Fibroblast of skin of left biceps (primary cell): ENCODE measurements around the gene GTF3C1.
"Not testable (repeated sequence)": the region's sequence is repeated elsewhere in the genome, so short reads cannot be mapped to it uniquely, and the experiment has no call there.

Experiments used
- DNase-seq, 2 experiments: peaks; one replicate each; pipeline ENCODE4 v3.0.0-alpha.2; 2013; ENCODE audit warnings: low read depth in 2 of 2

Gene GTF3C1, protein sequence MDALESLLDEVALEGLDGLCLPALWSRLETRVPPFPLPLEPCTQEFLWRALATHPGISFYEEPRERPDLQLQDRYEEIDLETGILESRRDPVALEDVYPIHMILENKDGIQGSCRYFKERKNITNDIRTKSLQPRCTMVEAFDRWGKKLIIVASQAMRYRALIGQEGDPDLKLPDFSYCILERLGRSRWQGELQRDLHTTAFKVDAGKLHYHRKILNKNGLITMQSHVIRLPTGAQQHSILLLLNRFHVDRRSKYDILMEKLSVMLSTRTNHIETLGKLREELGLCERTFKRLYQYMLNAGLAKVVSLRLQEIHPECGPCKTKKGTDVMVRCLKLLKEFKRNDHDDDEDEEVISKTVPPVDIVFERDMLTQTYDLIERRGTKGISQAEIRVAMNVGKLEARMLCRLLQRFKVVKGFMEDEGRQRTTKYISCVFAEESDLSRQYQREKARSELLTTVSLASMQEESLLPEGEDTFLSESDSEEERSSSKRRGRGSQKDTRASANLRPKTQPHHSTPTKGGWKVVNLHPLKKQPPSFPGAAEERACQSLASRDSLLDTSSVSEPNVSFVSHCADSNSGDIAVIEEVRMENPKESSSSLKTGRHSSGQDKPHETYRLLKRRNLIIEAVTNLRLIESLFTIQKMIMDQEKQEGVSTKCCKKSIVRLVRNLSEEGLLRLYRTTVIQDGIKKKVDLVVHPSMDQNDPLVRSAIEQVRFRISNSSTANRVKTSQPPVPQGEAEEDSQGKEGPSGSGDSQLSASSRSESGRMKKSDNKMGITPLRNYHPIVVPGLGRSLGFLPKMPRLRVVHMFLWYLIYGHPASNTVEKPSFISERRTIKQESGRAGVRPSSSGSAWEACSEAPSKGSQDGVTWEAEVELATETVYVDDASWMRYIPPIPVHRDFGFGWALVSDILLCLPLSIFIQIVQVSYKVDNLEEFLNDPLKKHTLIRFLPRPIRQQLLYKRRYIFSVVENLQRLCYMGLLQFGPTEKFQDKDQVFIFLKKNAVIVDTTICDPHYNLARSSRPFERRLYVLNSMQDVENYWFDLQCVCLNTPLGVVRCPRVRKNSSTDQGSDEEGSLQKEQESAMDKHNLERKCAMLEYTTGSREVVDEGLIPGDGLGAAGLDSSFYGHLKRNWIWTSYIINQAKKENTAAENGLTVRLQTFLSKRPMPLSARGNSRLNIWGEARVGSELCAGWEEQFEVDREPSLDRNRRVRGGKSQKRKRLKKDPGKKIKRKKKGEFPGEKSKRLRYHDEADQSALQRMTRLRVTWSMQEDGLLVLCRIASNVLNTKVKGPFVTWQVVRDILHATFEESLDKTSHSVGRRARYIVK (N-terminal part only)

GRCh38 chr16:27549746-27550581, at the start of gene GTF3C1, which contains the start of gene KATNIP:
GTF3C1 (minus strand) TSS chr16:27549913; CDS start chr16:27549890, 23 bp downstream.
KATNIP (plus strand) TSS chr16:27550144; CDS start chr16:27550171, 27 bp downstream.
- peak; percentile 95 for DNase-seq

GRCh38 chr16:27598931-27599565, 49.3 kb upstream of the GTF3C1 start:
- no peak for DNase-seq

DNA sequence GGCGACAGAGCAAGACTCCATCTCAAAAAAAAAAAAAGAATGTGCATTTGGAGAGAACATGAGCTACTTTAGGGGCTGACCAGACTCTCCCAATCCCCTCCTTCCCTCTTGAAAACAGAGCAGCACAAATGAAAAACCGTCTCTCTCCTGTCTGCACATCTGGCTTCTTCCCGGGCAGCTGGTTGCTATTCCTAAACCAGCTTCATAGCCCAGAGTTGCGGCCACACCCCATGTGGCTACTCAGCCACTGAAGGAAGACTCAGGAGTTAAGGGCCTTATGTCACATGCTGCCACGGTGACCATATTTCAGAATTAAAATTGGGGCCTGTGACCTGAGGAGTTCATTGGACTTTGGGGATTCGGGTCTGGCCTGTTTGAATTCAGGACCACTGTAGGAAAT, 48.5 kb upstream of the GTF3C1 start:
- DNase-seq: no peak

- no peak for DNase-seq
Measured at GRCh38 chr16:27597361-27597760, 47.6 kb upstream of the GTF3C1 start.

DNA sequence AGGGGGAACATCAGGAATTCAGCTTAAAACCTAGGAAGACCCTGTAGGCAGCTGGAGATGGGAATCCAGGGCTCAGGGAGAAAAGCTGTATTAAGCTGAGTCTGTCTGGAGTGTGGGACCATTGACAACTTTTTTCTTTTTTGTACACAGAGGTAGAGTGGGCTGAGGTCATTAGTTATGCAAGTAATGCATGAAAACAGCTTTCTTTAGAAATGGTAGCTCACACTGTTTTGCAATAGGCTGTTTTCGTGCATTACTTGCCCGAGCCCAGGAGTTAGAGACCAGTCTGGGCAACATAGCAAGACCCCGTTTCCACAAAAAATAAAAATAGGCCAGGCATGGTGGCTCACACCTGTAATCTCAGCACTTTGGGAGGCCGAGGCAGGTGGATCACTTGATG, 46.7 kb upstream of the GTF3C1 start:
- no peak for DNase-seq

DNA sequence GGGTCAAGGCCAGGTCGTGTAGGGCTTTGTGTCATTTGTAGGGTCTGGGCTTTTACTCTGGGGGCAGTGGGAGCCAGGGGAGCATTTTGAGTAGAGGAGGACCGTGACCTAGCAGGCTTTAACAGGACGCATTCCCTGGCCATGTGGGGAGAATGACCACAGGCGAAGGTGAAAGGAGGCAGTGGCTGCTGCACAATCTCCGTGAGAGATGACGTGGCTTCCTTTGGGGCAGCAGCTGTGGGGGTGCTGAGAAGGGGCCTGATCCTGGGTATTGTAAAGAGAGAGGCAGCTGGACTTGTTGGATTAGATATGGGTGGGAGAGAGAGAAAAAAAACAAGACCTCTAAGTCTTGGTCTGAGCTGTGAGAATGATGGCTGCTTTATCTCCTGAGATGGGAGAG, 46.3 kb upstream of the GTF3C1 start:
- no peak for DNase-seq

DNA sequence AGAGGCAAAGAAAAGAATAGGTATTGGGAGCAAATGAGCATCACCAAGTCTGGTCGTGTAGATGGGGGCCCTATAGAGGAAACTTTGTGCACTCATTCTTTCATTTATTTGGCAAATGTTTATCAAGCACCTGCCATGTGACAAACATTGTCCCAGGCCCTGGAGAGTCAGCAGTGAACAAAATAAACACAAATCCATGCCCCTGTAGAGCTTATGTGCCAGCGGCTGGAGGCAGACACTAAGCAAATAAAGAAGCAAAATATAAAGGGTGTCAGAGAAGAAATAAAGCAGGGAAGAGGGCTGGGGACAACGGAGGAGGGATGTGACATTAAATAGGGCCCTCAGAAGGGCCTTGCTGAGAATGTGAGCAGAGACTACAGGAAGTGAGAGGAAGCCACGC, 45.8 kb upstream of the GTF3C1 start:
- no peak for DNase-seq

- DNase-seq: no peak
Measured at GRCh38 chr16:27591837-27592236, 42.1 kb upstream of the GTF3C1 start.

GRCh38 chr16:27588057-27588456, 38.3 kb upstream of the GTF3C1 start:
- DNase-seq: no peak

GRCh38 chr16:27586711-27587110, 37.0 kb upstream of the GTF3C1 start:
- no peak for DNase-seq

DNA sequence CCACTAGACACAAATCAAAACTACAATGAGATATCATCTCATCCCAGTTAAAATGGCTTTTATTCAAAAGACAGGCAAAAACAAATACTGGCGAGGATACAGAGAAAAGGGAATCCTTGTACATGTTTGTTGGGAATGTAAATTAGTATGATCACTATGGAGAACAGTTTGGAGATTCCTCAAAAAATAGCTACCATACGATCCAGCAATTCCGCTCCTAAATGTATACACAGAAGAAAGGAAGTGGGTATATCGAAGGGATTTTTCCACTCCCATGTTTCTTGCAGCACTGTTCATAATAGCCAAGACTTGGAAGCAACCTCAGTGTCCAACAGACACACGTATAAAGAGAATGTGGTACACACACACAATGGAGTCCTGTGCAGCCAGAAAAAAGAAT, 35.5 kb upstream of the GTF3C1 start:
- no peak for DNase-seq

DNA sequence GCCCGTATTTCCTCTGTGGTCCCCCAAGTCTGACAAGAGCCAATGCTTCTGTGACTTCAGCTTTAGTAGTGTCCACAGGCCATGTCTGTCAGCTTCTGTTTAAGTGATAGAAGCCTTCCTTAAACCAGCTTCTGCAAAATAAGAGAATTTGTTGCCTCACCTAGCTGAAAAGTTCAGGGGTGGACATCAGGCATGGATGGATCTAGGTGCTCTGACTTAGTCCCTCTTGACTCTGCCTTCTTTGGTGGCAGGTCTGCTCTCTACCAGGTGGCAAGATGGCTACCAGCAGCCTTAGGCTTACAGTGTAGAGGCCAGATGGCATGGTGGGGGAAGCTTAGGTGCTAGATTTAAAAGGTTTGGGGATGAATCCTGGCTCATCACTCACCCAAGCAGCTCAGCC, 33.9 kb upstream of the GTF3C1 start:
- DNase-seq: no peak

DNA sequence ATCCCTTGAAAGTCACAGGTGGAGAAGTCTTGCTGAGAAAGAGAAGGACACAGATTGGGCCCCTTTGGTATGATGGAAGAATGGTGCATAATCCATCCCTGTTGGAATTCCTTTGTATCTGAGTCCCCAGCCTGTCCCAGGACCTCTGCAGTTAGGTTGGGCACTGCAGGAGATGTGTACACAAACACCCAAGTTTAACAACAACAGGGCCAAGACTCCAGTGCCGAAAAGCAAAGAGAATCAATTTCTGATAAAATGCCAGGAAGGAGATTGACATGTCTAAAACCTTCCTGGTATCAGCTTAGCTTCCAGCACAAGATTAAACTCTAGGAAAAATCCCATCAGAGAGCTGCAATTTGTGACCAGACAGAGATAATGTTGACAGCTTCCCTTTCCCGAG, 33.2 kb upstream of the GTF3C1 start:
- DNase-seq: no peak

DNA sequence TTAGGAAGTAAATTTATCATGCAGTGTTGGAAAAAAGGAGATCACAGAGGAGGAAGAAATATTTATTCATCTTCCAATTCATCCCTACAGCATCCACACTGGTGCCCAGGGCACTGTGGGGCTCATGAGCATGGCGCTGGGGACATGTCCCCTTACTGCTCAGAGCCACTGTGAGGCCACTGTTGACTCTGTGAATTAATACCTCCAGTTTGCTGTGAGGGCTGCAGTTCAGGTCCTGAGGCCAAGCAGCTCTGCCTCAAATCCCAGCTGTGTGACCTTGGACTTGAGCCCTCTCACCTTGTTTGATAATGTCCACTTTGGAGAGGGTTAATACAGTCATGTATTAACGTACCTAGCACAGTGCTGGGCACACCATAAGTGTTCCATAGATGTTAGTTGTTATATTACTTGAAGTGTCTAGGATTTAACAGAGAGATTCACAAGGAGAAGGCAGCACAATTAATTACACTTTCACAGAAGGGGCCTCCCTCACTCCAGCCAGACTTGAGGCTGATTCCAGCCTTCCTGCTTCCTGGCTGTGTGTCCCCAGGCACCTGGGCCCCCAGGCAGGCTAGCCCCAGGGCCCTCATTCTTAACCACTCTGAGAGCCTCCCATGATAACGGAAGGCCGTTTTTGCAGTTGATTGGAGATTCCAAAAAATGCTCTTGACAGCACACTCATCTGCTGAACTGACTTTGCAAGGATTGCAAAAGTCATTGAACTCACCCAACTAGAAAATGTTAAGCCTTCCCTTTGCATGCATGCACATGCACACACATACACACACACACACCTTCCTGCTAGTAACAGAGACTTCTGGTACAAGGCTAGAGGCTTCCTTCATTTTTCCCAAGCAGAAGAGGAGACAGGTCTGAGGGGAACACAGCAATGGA, 29.6 kb upstream of the GTF3C1 start:
- DNase-seq: peak; percentile 12

GRCh38 chr16:27576729-27577128, 27.0 kb upstream of the GTF3C1 start:
- no peak for DNase-seq

GRCh38 chr16:27572711-27573110, 23.0 kb upstream of the GTF3C1 start:
- DNase-seq: no peak

GRCh38 chr16:27571433-27572326, 22.0 kb upstream of the GTF3C1 start:
- no peak for DNase-seq

GRCh38 chr16:27570986-27571385, 21.3 kb upstream of the GTF3C1 start:
- DNase-seq: not testable (repeated sequence)
